ENCODE results near the gene UGT1A8.

The UGT1A8 gene

DNA sequence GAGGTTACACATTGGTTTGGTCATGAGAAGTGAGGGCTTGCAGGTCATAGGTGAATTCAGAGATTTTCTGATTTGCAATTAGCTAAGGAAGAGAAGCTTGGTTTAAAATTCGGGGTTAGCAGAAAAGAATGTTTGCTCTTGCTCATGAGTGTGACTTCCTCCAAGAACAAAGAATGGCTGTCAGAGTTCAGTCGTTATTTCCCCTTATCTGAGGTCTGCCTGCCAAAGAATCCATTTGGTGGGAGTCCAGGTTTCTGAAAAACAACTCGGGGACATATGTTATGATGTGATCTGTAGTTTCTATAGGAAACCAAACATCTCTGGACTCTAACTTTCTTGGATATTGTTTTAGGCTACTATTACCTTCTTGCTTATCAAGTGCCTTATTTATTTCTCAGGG is 72.1 kb downstream of the UGT1A8 start:
- Histone ChIP-seq H2BK5ac (ENCODE audit: low read length) (no peak overlapping the region), H3K23ac (ENCODE audit: low read depth, low read length, poor library complexity) (no peak overlapping the region), H3K27ac (replicated peaks; ENCODE audit: low read length) (no peak overlapping the region), H2AFZ (ENCODE audit: low read length) (peak overlapping the region; percentile 44), H3K9me3 (replicated peaks in 1 of 2; ENCODE audit: control insufficient read depth in 2 of 2, insufficient read depth in 1 of 2, low read depth in 1 of 2, low read length in 2 of 2) (no peaks in the 10 kb centered on the region), H3K36me3 (replicated peaks in 1 of 2; ENCODE audit: control insufficient read depth in 2 of 2, insufficient read depth in 2 of 2, low read length in 2 of 2) (no peaks in the 10 kb centered on the region), H3K4ac (ENCODE audit: low read length) (no peak overlapping the region), H2BK15ac (ENCODE audit: low read length) (no peak overlapping the region), H2BK120ac (ENCODE audit: low read depth, low read length) (no peak overlapping the region), H2AK5ac (ENCODE audit: low read depth, low read length) (no peak overlapping the region), H3K18ac (ENCODE audit: low read length) (no peak overlapping the region), H3K4me2 (ENCODE audit: insufficient read depth, low read length, poor library complexity, severe bottlenecking) (no peak overlapping the region), H3K4me1 (ENCODE audit: control insufficient read depth in 2 of 2, insufficient read depth in 1 of 2, low read depth in 1 of 2, low read length in 2 of 2) (no peaks in the 10 kb centered on the region), H3K27me3 (ENCODE audit: control insufficient read depth in 3 of 3, insufficient read depth in 3 of 3, low read depth in 1 of 3, low read length in 3 of 3) (no peaks in the 10 kb centered on the region), H3K9ac (ENCODE audit: low read depth, low read length, poor library complexity) (no peak overlapping the region), H4K91ac (ENCODE audit: low read depth, low read length, poor library complexity) (no peak overlapping the region), H3K14ac (ENCODE audit: low read length) (no peak overlapping the region), H4K8ac (ENCODE audit: low read depth, low read length) (no peak overlapping the region), H3K4me3 (ENCODE audit: low read length in 2 of 2) (no peak overlapping the region), H3K79me1 (ENCODE audit: low read depth, low read length) (no peaks in the 10 kb centered on the region), H2BK12ac (ENCODE audit: low read length) (no peak overlapping the region)
- no peak for DNase-seq (ENCODE audit: low spot score)
- no CpG with 5 or more reads among the region's 3 CpGs for WGBS, 2 donors (ENCODE audit: extremely low coverage in 2 of 2, insufficient read length in 2 of 2, insufficient replicate concordance in 1 of 2)

DNA sequence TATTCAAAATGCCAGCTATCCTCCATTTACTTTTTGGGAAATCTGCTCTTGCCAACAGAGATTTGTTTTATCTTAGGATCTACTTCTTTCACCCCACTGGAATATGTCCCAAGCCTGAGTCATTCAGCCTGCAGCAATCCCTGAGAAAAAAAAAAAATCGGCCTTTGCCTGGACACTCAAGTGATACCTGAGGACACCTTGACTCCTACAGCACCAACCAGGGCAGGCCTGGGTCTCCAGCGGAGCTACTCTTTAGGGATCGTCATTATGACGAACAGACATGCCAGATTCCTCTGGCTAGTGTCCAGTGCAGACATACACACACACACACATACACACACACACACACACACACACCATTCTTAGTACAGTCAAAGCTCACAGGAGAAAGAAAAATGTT is 73.0 kb downstream of the UGT1A8 start:
- Histone ChIP-seq H3K18ac (ENCODE audit: low read length) (no peak overlapping the region), H3K79me1 (ENCODE audit: low read depth, low read length) (no peaks in the 10 kb centered on the region), H2BK120ac (ENCODE audit: low read depth, low read length) (no peak overlapping the region), H3K9me3 (replicated peaks in 1 of 2; ENCODE audit: control insufficient read depth in 2 of 2, insufficient read depth in 1 of 2, low read depth in 1 of 2, low read length in 2 of 2) (no peaks in the 10 kb centered on the region), H2BK5ac (ENCODE audit: low read length) (no peak overlapping the region), H2BK12ac (ENCODE audit: low read length) (no peak overlapping the region), H3K4me1 (ENCODE audit: control insufficient read depth in 2 of 2, insufficient read depth in 1 of 2, low read depth in 1 of 2, low read length in 2 of 2) (no peaks in the 10 kb centered on the region), H3K23ac (ENCODE audit: low read depth, low read length, poor library complexity) (no peak overlapping the region), H3K27me3 (ENCODE audit: control insufficient read depth in 3 of 3, insufficient read depth in 3 of 3, low read depth in 1 of 3, low read length in 3 of 3) (no peaks in the 10 kb centered on the region), H3K4me3 (ENCODE audit: low read length in 2 of 2) (no peak overlapping the region), H3K9ac (ENCODE audit: low read depth, low read length, poor library complexity) (no peak overlapping the region), H4K8ac (ENCODE audit: low read depth, low read length) (no peak overlapping the region), H3K4ac (ENCODE audit: low read length) (no peak overlapping the region), H3K4me2 (ENCODE audit: insufficient read depth, low read length, poor library complexity, severe bottlenecking) (no peak overlapping the region), H2AK5ac (ENCODE audit: low read depth, low read length) (no peak overlapping the region), H2AFZ (ENCODE audit: low read length) (no peak overlapping the region), H4K91ac (ENCODE audit: low read depth, low read length, poor library complexity) (no peak overlapping the region), H3K14ac (ENCODE audit: low read length) (no peak overlapping the region), H3K36me3 (replicated peaks in 1 of 2; ENCODE audit: control insufficient read depth in 2 of 2, insufficient read depth in 2 of 2, low read length in 2 of 2) (no peaks in the 10 kb centered on the region), H2BK15ac (ENCODE audit: low read length) (no peak overlapping the region), H3K27ac (replicated peaks; ENCODE audit: low read length) (no peak overlapping the region)
- DNase-seq (ENCODE audit: low spot score) = no peak
- WGBS, 2 donors (ENCODE audit: extremely low coverage in 2 of 2, insufficient read length in 2 of 2, insufficient replicate concordance in 1 of 2) = no CpG with 5 or more reads among the region's 4 CpGs

DNA sequence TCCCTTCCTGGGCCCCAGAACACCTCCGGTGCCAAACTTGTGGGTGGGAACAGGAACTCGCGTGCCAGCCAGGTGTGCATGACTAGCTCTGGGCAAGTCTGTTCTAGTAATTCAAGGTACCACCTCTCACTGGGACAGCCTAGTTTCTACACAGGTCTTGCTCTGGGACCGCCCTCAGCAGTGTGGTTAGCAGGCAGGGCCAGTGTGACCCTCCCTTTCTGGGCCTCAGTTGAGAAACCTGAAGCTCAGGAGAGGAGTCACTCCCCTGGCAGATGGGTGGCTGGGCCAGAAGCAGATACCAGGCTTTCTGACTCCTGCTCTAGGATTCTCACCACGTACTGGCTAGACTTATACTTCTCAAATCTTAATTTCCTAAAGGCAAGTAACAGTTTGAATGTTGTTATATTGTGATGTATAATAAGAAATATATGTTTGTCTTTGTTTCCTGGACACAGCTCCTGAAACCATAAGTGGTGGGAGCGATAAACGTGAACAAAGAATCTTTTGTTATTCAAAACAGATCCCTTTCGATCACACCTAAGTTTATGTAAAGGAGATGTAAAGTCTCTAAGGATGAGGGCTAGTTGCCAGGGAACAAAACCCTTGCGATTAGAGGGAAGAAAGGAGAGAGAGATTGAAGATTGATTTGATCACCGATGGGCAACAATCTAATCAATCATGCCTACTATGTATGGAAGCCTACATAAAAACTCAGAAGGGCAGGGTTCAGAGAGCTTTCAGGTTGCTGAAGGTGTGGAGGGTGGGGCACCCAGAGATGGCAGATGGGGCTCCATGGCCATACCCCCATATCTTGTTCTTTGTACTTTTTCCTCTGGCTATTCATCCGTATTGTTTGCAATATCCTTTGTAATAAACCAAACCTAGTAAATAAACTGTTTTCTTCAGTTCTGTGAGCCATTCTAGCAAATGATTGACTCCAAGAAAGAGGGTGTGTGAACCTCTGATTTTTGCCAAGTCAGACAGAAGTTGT is 74.3 kb downstream of the UGT1A8 start:
- H4K8ac ChIP-seq (ENCODE audit: low read depth, low read length) = no peak overlapping the region
- peak overlapping the region; percentile 13 for H3K18ac ChIP-seq (ENCODE audit: low read length)
- H3K23ac ChIP-seq (ENCODE audit: low read depth, low read length, poor library complexity) = no peak overlapping the region
- no peak overlapping the region for H3K27ac ChIP-seq (replicated peaks; ENCODE audit: low read length)
- no peak overlapping the region for H2BK120ac ChIP-seq (ENCODE audit: low read depth, low read length)
- H2BK5ac ChIP-seq (ENCODE audit: low read length) = no peak overlapping the region
- no peaks in the 10 kb centered on the region for H3K27me3 ChIP-seq (ENCODE audit: control insufficient read depth in 3 of 3, insufficient read depth in 3 of 3, low read depth in 1 of 3, low read length in 3 of 3)
- H2AK5ac ChIP-seq (ENCODE audit: low read depth, low read length) = no peak overlapping the region
- no peaks in the 10 kb centered on the region for H3K79me1 ChIP-seq (ENCODE audit: low read depth, low read length)
- no peaks in the 10 kb centered on the region for H3K4me1 ChIP-seq (ENCODE audit: control insufficient read depth in 2 of 2, insufficient read depth in 1 of 2, low read depth in 1 of 2, low read length in 2 of 2)
- no CpG with 5 or more reads among the region's 11 CpGs for WGBS, 2 donors (ENCODE audit: extremely low coverage in 2 of 2, insufficient read length in 2 of 2, insufficient replicate concordance in 1 of 2)
- no peak overlapping the region for H2BK15ac ChIP-seq (ENCODE audit: low read length)
- no peak overlapping the region for H3K4me2 ChIP-seq (ENCODE audit: insufficient read depth, low read length, poor library complexity, severe bottlenecking)
- H4K91ac ChIP-seq (ENCODE audit: low read depth, low read length, poor library complexity) = no peak overlapping the region
- H3K36me3 ChIP-seq (replicated peaks in 1 of 2; ENCODE audit: control insufficient read depth in 2 of 2, insufficient read depth in 2 of 2, low read length in 2 of 2) = no peaks in the 10 kb centered on the region
- H3K9ac ChIP-seq (ENCODE audit: low read depth, low read length, poor library complexity) = no peak overlapping the region
- no peak overlapping the region for H3K14ac ChIP-seq (ENCODE audit: low read length)
- H3K4me3 ChIP-seq (ENCODE audit: low read length in 2 of 2) = no peak overlapping the region
- no peak overlapping the region for H3K4ac ChIP-seq (ENCODE audit: low read length)
- H2AFZ ChIP-seq (ENCODE audit: low read length) = no peak overlapping the region
- no peaks in the 10 kb centered on the region for H3K9me3 ChIP-seq (replicated peaks in 1 of 2; ENCODE audit: control insufficient read depth in 2 of 2, insufficient read depth in 1 of 2, low read depth in 1 of 2, low read length in 2 of 2)
- DNase-seq (ENCODE audit: low spot score) = no peak
- H2BK12ac ChIP-seq (ENCODE audit: low read length) = peak overlapping the region; percentile 7

DNA sequence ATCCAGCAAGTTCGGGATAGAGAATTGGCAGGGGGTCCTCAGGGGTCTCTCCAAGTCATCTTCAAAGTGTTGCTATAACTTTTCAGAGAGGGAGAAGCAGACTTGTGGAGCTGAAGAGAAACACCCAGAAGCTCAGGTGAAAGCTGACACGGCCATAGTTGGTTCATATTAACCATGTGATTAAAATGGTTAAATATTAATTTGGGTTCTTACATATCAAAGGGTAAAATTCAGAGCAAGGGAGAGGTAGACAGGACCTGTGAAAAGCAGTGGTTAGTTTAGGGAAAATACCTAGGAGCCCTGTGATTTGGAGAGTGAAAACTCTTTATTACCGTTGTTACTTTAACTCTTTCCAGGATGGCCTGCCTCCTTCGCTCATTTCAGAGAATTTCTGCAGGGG is 75.2 kb downstream of the UGT1A8 start, which contains the start of gene UGT1A6:
UGT1A6 (plus strand) TSS at position 243 of the 400 bp plus-strand sequence; CDS start at position 358, 115 bp downstream.
- no peak within 1 kb of the TSS for H2BK12ac ChIP-seq (ENCODE audit: low read length)
- no peak within 1 kb of the TSS for H2AK5ac ChIP-seq (ENCODE audit: low read depth, low read length)
- no peak within 1 kb of the TSS for H2BK5ac ChIP-seq (ENCODE audit: low read length)
- H3K79me1 ChIP-seq (ENCODE audit: low read depth, low read length) = no peaks in the 10 kb centered on the region
- no peaks in the 10 kb centered on the region for H3K36me3 ChIP-seq (replicated peaks in 1 of 2; ENCODE audit: control insufficient read depth in 2 of 2, insufficient read depth in 2 of 2, low read length in 2 of 2)
- H2BK15ac ChIP-seq (ENCODE audit: low read length) = no peak within 1 kb of the TSS
- H2BK120ac ChIP-seq (ENCODE audit: low read depth, low read length) = no peak within 1 kb of the TSS
- no peak within 1 kb of the TSS for H3K14ac ChIP-seq (ENCODE audit: low read length)
- DNase-seq (ENCODE audit: low spot score) = no peak
- H3K18ac ChIP-seq (ENCODE audit: low read length) = peak within 1 kb of the TSS; percentile 16
- H4K91ac ChIP-seq (ENCODE audit: low read depth, low read length, poor library complexity) = no peak within 1 kb of the TSS
- H3K4ac ChIP-seq (ENCODE audit: low read length) = no peak within 1 kb of the TSS
- H4K8ac ChIP-seq (ENCODE audit: low read depth, low read length) = no peak within 1 kb of the TSS
- no peak within 1 kb of the TSS for H3K4me3 ChIP-seq (ENCODE audit: low read length in 2 of 2)
- no peak within 1 kb of the TSS for H3K23ac ChIP-seq (ENCODE audit: low read depth, low read length, poor library complexity)
- no peak within 1 kb of the TSS for H3K4me2 ChIP-seq (ENCODE audit: insufficient read depth, low read length, poor library complexity, severe bottlenecking)
- H3K4me1 ChIP-seq (ENCODE audit: control insufficient read depth in 2 of 2, insufficient read depth in 1 of 2, low read depth in 1 of 2, low read length in 2 of 2) = no peaks in the 10 kb centered on the region
- no peak within 1 kb of the TSS for H2AFZ ChIP-seq (ENCODE audit: low read length)
- H3K9me3 ChIP-seq (replicated peaks in 1 of 2; ENCODE audit: control insufficient read depth in 2 of 2, insufficient read depth in 1 of 2, low read depth in 1 of 2, low read length in 2 of 2) = no peaks in the 10 kb centered on the region
- no peaks in the 10 kb centered on the region for H3K27me3 ChIP-seq (ENCODE audit: control insufficient read depth in 3 of 3, insufficient read depth in 3 of 3, low read depth in 1 of 3, low read length in 3 of 3)
- no peak within 1 kb of the TSS for H3K27ac ChIP-seq (replicated peaks; ENCODE audit: low read length)
- WGBS, 2 donors (ENCODE audit: extremely low coverage in 2 of 2, insufficient read length in 2 of 2, insufficient replicate concordance in 1 of 2) = no CpG with 5 or more reads among the region's 4 CpGs
- H3K9ac ChIP-seq (ENCODE audit: low read depth, low read length, poor library complexity) = no peak within 1 kb of the TSS

Measured in neuronal stem cell (in vitro differentiated cells).